Common myeloid progenitor, CD34-positive (primary cell): ENCODE results near the gene RBM23.
"Not testable (repeated sequence)": the region's sequence is repeated elsewhere in the genome, so short reads cannot be mapped to it uniquely, and the experiment has no call there.

Experiments
- CTCF ChIA-PET: fragments of 350-600 bp; sonication (Branson Sonifier 250); formaldehyde crosslinking; loops from one replicate; lab custom pipeline; 2021; ENCODE audit warnings: antibody characterized with exemption; lab: Charles Lee
- POLR2A ChIA-PET: fragments of 350-600 bp; sonication (Branson Sonifier 250); formaldehyde crosslinking; loops from one replicate; lab custom pipeline; 2021; ENCODE audit warnings: antibody characterized with exemption; lab: Charles Lee
- DNase-seq, 3 donors: peaks; one replicate each; pipeline versions ENCODE4 v3.0.0 to v3.0.0-alpha.2; 2013
- H3K27ac ChIP-seq, 2 experiments: 1 replicate in 1 of 2; 2 replicates in 1 of 2; pipeline ENCODE4 v1.7.0; 2013; ENCODE audit warnings: inconsistent platforms in 2 of 2, low read length in 2 of 2, mild to moderate bottlenecking in 2 of 2, low read depth in 1 of 2, moderate library complexity in 1 of 2; ENCODE audit not compliant: severe bottlenecking in 2 of 2, insufficient read depth in 1 of 2, poor library complexity in 1 of 2
- H3K27me3 ChIP-seq, 5 experiments: replicated peaks in 2 of 5; 1 replicate in 3 of 5; 2 replicates in 2 of 5; pipeline versions ENCODE4 v1.6.1 to v1.7.0; 2013; ENCODE audit warnings: low read length in 4 of 5, mild to moderate bottlenecking in 2 of 5, moderate library complexity in 2 of 5, inconsistent platforms in 1 of 5; ENCODE audit not compliant: insufficient read depth in 5 of 5, control insufficient read depth in 4 of 5
- H3K36me3 ChIP-seq, 4 experiments: 1 replicate in 2 of 4; 2 replicates in 2 of 4; pipeline versions ENCODE4 v1.6.1 to v1.7.0; 2013; ENCODE audit warnings: low read length in 3 of 4, control low read depth in 1 of 4, mild to moderate bottlenecking in 1 of 4; ENCODE audit not compliant: control insufficient read depth in 4 of 4, insufficient read depth in 4 of 4
- H3K4me1 ChIP-seq, 4 experiments: 1 replicate in 3 of 4; 2 replicates in 1 of 4; pipeline versions ENCODE4 v1.6.1 to v1.7.1; 2013; ENCODE audit warnings: low read length in 3 of 4, mild to moderate bottlenecking in 3 of 4, control low read depth in 1 of 4, inconsistent platforms in 1 of 4, moderate library complexity in 1 of 4; ENCODE audit not compliant: control insufficient read depth in 4 of 4, insufficient read depth in 4 of 4; ENCODE audit errors: control extremely low read depth in 1 of 4
- H3K4me3 ChIP-seq, 7 experiments: 1 replicate in 4 of 7; 2 replicates in 3 of 7; pipeline versions ENCODE4 v1.5.1 to v1.7.0; 2013; ENCODE audit warnings: mild to moderate bottlenecking in 7 of 7, low read length in 6 of 7, moderate library complexity in 6 of 7, inconsistent platforms in 2 of 7, low read depth in 2 of 7, control low read depth in 1 of 7; ENCODE audit not compliant: insufficient read depth in 4 of 7, control insufficient read depth in 1 of 7; ENCODE audit errors: extremely low read depth in 1 of 7
- H3K9me3 ChIP-seq, 5 experiments: 1 replicate in 4 of 5; 2 replicates in 1 of 5; pipeline versions ENCODE4 v1.6.1 to v1.7.1; 2013; ENCODE audit warnings: low read length in 4 of 5, mild to moderate bottlenecking in 2 of 5, inconsistent platforms in 1 of 5, low read depth in 1 of 5, moderate library complexity in 1 of 5; ENCODE audit not compliant: control insufficient read depth in 4 of 5, insufficient read depth in 2 of 5; ENCODE audit errors: control extremely low read depth in 1 of 5
- WGBS: methylation state at CpG from one replicate; pipeline ENCODE4 v1.1.5; 2013; ENCODE audit not compliant: insufficient coverage; 5-methylcytosine and 5-hydroxymethylcytosine counted together

Gene RBM23

GRCh38 chr14:22920697-22921096 lies 1.7 kb upstream of the RBM23 start:
- 100% methylated on average over 5 of the region's 6 CpGs for WGBS
- Histone ChIP-seq H3K9me3 (no peaks in the 10 kb centered on the region), H3K4me1 (peaks cover 3 to 28% (median 19%) of the 10 kb centered on the region in 4 experiments), H3K36me3 (peaks cover 22 to 58% (median 45%) of the 10 kb centered on the region in 4 experiments), H3K27me3 (no peaks in the 10 kb centered on the region), H3K27ac (no peak overlapping the region), H3K4me3 (no peak overlapping the region)
- CTCF ChIA-PET: interaction anchor here (0.6 to 3.3 kb wide), 6 partner anchors 8 to 850 kb away, joined by 3 to 28 read pairs (median 4); partner anchors contain the start of gene PRMT5
- DNase-seq: no peak
- POLR2A ChIA-PET: interaction anchor here (2.8 kb wide), 1 partner anchor 9 kb away, joined by 14 read pairs; the partner anchor contains the start of gene PRMT5

GRCh38 chr14:22919601-22919921 lies 612 bp upstream of the RBM23 start:
- H3K36me3 ChIP-seq: peaks cover 19 to 52% (median 37%) of the 10 kb centered on the region in 4 experiments

DNA sequence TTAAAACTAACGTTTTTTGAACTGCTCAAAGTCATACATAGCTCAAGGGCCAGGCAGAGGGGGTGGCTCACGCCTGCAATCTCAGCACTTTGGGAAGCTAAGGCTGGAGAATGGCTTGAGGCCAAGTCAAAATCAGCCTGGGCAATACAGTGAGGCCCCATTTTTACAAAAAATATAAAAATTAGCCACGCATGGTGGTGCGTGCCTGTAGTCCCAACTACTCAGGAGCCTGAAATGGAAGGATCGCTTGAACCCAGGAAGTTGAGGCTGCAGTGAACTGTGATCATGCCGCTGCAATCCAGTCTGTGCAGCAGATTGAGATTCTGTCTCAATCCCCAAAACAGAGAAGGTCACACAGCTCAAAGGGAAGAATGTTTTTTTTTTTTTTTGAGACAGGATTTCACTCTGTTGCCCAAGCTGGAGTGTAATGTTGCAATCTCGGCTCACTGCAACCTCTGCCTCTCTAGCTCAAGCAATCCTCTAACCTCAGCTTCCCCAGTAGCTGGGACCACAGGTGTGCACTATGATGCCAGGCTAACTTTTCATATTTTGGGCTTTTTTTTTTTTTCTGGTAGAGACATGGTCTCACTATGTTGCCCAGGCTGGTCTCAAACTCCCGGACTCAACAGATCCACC lies 2.9 kb downstream of the RBM23 start:
- ChIA-PET POLR2A (interaction anchor here (1.8 kb wide), 1 partner anchor 10 kb away, joined by 5 read pairs; no protein-coding TSS in a partner anchor), CTCF (interaction anchor here (0.6 to 1.4 kb wide), 4 partner anchors 9 to 40 kb away, joined by 3 to 6 read pairs (median 4); no protein-coding TSS in a partner anchor)
- Histone ChIP-seq H3K36me3 (peaks cover 5 to 27% (median 17%) of the 10 kb centered on the region in 4 experiments), H3K27me3 (no peaks in the 10 kb centered on the region), H3K4me3 (no peak overlapping the region), H3K9me3 (no peaks in the 10 kb centered on the region), H3K27ac (peak overlapping the region in 1 of 2 experiments; percentile 25), H3K4me1 (peaks cover 7 to 29% (median 19%) of the 10 kb centered on the region in 4 experiments)
- peak in 1 of 3 donors; percentile 26 for DNase-seq
- 92% methylated on average over 6 of the region's 8 CpGs for WGBS

More at GRCh38 chr14:22919601-22919921, 612 bp upstream of the RBM23 start:
- ChIA-PET POLR2A (interaction anchor here (1.4 to 2.8 kb wide), 2 partner anchors 8 to 10 kb away, joined by 8 to 14 read pairs; partner anchors contain the start of gene PRMT5), CTCF (interaction anchor here (0.8 to 3.3 kb wide), 7 partner anchors 9 to 149 kb away, joined by 3 to 28 read pairs (median 4); partner anchors contain the start of gene PRMT5)
- Histone ChIP-seq H3K4me3 (peak overlapping the region; percentile 18 to 91 (median 50)), H3K4me1 (peaks cover 7 to 29% (median 19%) of the 10 kb centered on the region in 4 experiments), H3K9me3 (no peaks in the 10 kb centered on the region), H3K27ac (peak overlapping the region; percentile 69 to 100), H3K27me3 (no peaks in the 10 kb centered on the region)
- 11% methylated on average over 9 of the region's 10 CpGs for WGBS
- no peak for DNase-seq

GRCh38 chr14:22914836-22915235 lies 4.1 kb downstream of the RBM23 start:
- CTCF ChIA-PET: interaction anchor here (1.0 to 1.1 kb wide), 3 partner anchors 11 to 16 kb away, joined by 3 to 7 read pairs (median 4); no protein-coding TSS in a partner anchor

DNA sequence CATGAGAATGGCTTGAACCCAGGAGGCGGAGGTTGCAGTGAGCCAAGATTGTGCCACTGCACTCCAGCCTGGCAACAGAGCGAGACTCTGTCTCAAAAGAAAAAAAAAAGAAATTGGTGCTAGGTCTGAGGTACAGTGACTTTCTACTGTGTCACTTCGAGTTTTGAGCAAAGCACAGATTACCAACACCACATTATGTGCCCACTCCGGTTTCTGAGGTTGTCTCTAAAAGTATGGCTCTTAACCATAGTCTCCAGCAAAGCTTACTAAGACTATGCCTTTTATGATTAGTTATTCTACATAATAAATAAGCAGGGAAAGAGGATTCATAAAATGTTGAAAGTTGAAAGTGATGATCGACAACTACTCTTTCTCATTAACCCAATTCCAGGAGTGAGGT lies 8.0 kb downstream of the RBM23 start:
- Histone ChIP-seq H3K4me3 (no peak overlapping the region), H3K4me1 (peaks cover 0 to 4% (median 2%) of the 10 kb centered on the region in 4 experiments), H3K36me3 (peaks cover 10 to 43% (median 28%) of the 10 kb centered on the region in 4 experiments), H3K9me3 (no peaks in the 10 kb centered on the region), H3K27me3 (no peaks in the 10 kb centered on the region), H3K27ac (no peak overlapping the region)
- ChIA-PET CTCF (interaction anchor here (0.6 to 3.1 kb wide), 4 partner anchors 9 to 38 kb away, joined by 3 to 15 read pairs (median 4); no protein-coding TSS in a partner anchor), POLR2A (no interaction called here)
- 100% methylated on average over 3 of the region's 5 CpGs for WGBS
- no peak for DNase-seq

More at GRCh38 chr14:22914836-22915235, 4.1 kb downstream of the RBM23 start:
- H3K27ac ChIP-seq, H3K27me3 ChIP-seq, H3K9me3 ChIP-seq, H3K4me3 ChIP-seq: not testable (repeated sequence)
- POLR2A ChIA-PET: interaction anchor here (0.6 to 0.8 kb wide), 2 partner anchors 9 to 43 kb away, joined by 3 read pairs; partner anchors contain the start of gene LRP10
- Histone ChIP-seq H3K36me3 (peaks cover 2 to 17% (median 7%) of the 10 kb centered on the region in 4 experiments), H3K4me1 (peaks cover 7 to 25% (median 16%) of the 10 kb centered on the region in 4 experiments)
- 100% methylated on average over 1 of the region's 4 CpGs for WGBS
- DNase-seq: peak in 2 of 3 donors; percentile 21 to 24

DNA sequence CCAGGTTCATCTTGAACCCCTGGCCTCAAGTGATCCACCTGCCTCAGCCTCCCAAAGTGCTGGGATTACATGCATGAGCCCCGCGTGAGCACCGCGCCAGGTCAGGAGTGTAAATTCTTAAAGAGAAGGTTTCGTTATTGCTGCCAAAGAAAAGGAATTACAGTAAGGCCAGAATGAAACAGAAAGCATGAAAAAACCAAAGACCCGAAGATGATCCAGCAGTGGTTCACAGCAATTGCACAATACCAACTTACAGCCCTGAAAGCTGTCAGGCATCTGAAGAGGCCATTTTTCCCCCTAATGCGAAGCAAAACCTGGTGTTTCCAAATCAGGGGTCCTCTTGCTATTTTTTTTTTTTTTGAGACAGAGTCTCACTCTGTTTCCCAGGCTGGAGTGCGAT lies 10.3 kb downstream of the RBM23 start:
- 96% methylated on average over 8 of the region's 8 CpGs for WGBS
- Histone ChIP-seq H3K36me3 (peaks cover 18 to 64% (median 47%) of the 10 kb centered on the region in 4 experiments), H3K27me3 (no peaks in the 10 kb centered on the region), H3K4me1 (no peaks in the 10 kb centered on the region), H3K9me3 (no peaks in the 10 kb centered on the region), H3K27ac (no peak overlapping the region), H3K4me3 (no peak overlapping the region)
- POLR2A ChIA-PET: no interaction called here
- DNase-seq: no peak
- CTCF ChIA-PET: interaction anchor here (0.9 kb wide), 1 partner anchor 28 kb away, joined by 3 read pairs; no protein-coding TSS in a partner anchor
